Measurements from ENCODE around the gene PPP6R1. TPM values are rescaled to one million over a fixed set of nuclear protein-coding genes. Genes with fewer than 3 reads are reported as not detected.

Gene PPP6R1
- total and polyA plus RNA-seq, 2 of the 13 experiments (the other 11 are each of a cell fraction or from before 2014, with no cell fraction given), result 25.8 to 54.0 TPM

DNA sequence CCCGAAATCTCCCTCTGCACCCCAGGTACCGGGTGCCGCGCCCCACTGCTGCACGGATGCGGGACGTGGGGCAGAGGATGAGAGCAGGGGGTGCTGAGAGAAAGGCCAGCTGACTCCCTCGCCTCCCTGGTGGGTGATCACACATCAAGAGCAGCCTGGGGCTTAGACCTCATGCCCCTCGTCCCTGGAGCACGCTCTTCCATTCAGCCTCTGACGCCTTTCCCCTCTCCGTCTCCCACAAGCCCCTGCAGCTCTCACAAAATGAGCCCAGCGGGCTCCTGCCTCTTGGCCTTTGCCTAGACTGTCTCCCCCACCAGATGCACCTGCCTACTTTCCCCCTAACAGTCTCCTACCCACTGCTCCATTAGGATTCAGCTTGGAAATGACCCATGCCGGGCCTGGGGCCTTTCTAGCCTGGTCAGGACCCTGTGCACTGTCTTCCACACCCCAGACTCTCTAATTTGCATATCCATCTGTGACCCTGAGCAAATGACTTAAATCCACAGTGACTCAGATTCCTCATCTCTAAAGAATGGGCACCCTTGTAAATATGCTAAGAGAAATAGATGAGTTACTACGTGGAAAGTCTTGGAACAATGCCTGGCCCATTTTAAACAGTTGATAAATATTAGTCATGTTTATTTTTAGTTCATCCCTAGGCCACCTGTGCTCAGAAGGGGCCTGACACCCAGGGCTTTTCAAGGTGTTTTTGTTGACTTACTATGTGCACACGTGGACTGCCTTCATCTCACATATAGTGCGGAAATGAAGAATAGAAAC, 48.9 kb downstream of the PPP6R1 start (continued):
- TF ChIP-seq TFE3 (CRISPR knock-in tag; IDR thresholded peaks at IDR 0.05), result no peak; the same call in 1 of the 2 replicates
- TF ChIP-seq PREB (CRISPR knock-in tag; IDR thresholded peaks at IDR 0.05), result no peak
- no peak for TF ChIP-seq IRX3 (CRISPR knock-in tag; IDR thresholded peaks at IDR 0.05; ENCODE audit: borderline replicate concordance, low read depth)
- TF ChIP-seq HIVEP1 (CRISPR knock-in tag; IDR thresholded peaks at IDR 0.05), result peak; percentile 63; the same call in 1 of the 2 replicates
- TF ChIP-seq ZNF589 (CRISPR knock-in tag; conservative IDR thresholded peaks at IDR 0.05), result 0 out of 2 replicates have a peak, but pooled peaks have one; percentile 22
- TF ChIP-seq, protein P1, sequence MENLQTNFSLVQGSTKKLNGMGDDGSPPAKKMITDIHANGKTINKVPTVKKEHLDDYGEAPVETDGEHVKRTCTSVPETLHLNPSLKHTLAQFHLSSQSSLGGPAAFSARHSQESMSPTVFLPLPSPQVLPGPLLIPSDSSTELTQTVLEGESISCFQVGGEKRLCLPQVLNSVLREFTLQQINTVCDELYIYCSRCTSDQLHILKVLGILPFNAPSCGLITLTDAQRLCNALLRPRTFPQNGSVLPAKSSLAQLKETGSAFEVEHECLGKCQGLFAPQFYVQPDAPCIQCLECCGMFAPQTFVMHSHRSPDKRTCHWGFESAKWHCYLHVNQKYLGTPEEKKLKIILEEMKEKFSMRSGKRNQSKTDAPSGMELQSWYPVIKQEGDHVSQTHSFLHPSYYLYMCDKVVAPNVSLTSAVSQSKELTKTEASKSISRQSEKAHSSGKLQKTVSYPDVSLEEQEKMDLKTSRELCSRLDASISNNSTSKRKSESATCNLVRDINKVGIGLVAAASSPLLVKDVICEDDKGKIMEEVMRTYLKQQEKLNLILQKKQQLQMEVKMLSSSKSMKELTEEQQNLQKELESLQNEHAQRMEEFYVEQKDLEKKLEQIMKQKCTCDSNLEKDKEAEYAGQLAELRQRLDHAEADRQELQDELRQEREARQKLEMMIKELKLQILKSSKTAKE (CRISPR knock-in tag; IDR thresholded peaks at IDR 0.05; ENCODE audit: borderline replicate concordance), result no peak; the same call in 1 of the 2 replicates
- TF ChIP-seq, protein P2, sequence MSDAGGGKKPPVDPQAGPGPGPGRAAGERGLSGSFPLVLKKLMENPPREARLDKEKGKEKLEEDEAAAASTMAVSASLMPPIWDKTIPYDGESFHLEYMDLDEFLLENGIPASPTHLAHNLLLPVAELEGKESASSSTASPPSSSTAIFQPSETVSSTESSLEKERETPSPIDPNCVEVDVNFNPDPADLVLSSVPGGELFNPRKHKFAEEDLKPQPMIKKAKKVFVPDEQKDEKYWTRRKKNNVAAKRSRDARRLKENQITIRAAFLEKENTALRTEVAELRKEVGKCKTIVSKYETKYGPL (CRISPR knock-in tag; IDR thresholded peaks at IDR 0.05), result no peak
- TF ChIP-seq ZNF335 (CRISPR knock-in tag; IDR thresholded peaks at IDR 0.05), result no peak
- peak; percentile 7; the same call in 1 of the 2 replicates for TF ChIP-seq CBFB (CRISPR knock-in tag; IDR thresholded peaks at IDR 0.05)
- no peak for TF ChIP-seq HDAC6 (IDR thresholded peaks at IDR 0.05; ENCODE audit: low read depth, low read length)
- TF ChIP-seq U2AF2 (IDR thresholded peaks at IDR 0.05; ENCODE audit: low read depth, low read length), result no peak
- no peak for TF ChIP-seq DMAP1 (CRISPR knock-in tag; IDR thresholded peaks at IDR 0.05)
- peak; percentile 48; the same call in 1 of the 2 replicates for TF ChIP-seq ZNF292 (CRISPR knock-in tag; IDR thresholded peaks at IDR 0.05; ENCODE audit: borderline replicate concordance, low read depth)
- no peak for TF ChIP-seq ZNF550 (CRISPR knock-in tag; IDR thresholded peaks at IDR 0.05; ENCODE audit: borderline replicate concordance)
- no peak for TF ChIP-seq ZNF703 (CRISPR knock-in tag; IDR thresholded peaks at IDR 0.05; ENCODE audit: borderline replicate concordance)
- TF ChIP-seq, protein P3, sequence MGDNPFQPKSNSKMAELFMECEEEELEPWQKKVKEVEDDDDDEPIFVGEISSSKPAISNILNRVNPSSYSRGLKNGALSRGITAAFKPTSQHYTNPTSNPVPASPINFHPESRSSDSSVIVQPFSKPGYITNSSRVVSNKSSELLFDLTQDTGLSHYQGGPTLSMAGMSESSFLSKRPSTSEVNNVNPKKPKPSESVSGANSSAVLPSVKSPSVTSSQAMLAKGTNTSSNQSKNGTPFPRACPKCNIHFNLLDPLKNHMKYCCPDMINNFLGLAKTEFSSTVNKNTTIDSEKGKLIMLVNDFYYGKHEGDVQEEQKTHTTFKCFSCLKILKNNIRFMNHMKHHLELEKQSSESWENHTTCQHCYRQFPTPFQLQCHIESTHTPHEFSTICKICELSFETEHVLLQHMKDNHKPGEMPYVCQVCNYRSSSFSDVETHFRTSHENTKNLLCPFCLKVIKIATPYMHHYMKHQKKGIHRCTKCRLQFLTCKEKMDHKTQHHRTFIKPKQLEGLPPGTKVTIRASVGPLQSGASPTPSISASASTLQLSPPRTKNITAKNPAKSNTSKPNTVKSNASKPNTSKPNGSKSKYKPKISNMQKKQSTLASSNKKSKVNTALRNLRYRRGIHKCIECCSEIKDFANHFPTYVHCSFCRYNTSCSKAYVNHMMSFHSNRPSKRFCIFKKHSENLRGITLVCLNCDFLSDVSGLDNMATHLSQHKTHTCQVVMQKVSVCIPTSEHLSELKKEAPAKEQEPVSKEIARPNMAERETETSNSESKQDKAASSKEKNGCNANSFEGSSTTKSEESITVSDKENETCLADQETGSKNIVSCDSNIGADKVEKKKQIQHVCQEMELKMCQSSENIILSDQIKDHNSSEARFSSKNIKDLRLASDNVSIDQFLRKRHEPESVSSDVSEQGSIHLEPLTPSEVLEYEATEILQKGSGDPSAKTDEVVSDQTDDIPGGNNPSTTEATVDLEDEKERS (CRISPR knock-in tag; IDR thresholded peaks at IDR 0.05), result no peak; the same call in 1 of the 2 replicates
- no peak for TF ChIP-seq TCF7L2 (IDR thresholded peaks at IDR 0.05; ENCODE audit: low read depth, low read length)
- peak; percentile 56; the same call in 1 of the 2 replicates for TF ChIP-seq RBFOX2 (IDR thresholded peaks at IDR 0.05; ENCODE audit: low read depth, low read length)
- no peak for TF ChIP-seq CC2D1A (CRISPR knock-in tag; IDR thresholded peaks at IDR 0.05)
- TF ChIP-seq ZNF251 (CRISPR knock-in tag; IDR thresholded peaks at IDR 0.05), result 0 out of 2 replicates have a peak, but pooled peaks have one; percentile 60
- TF ChIP-seq ZNF121 (CRISPR knock-in tag; IDR thresholded peaks at IDR 0.05), result no peak
